IMR-90 (cell line): ENCODE measurements around the gene KRTAP3-1. TPM values are rescaled to one million over a fixed set of nuclear protein-coding genes. Genes with fewer than 3 reads are reported as not detected.

Source experiments
- ATAC-seq: fragments of 200-7000 bp; cut with Tn5 transposase; 2 replicates; pipeline ENCODE4 v1.9.1; 2020; ENCODE audit warnings: low read depth, mild to moderate bottlenecking, moderate library complexity
- BruUV-seq: library from RNA; stranded (reverse); fragments of 400-500 nt; replicated peaks from 2 replicates; lab custom pipeline; 2021; lab: Mats Ljungman, UMichigan
- CTCF ChIA-PET: fragments of 300-600 bp; formaldehyde crosslinking; extraction: SDS; loops from one replicate; lab custom pipeline; 2021; ENCODE audit warnings: antibody characterized with exemption; lab: Yijun Ruan, JAX
- POLR2A ChIA-PET: fragments of 300-600 bp; sonication (Branson Sonifier 250); formaldehyde crosslinking; loops from one replicate; lab custom pipeline; 2022; ENCODE audit warnings: antibody characterized with exemption; ENCODE audit not compliant: unreplicated experiment; lab: Charles Lee
- DNase-seq: peaks from one replicate; pipeline ENCODE4 v3.0.0; 2013
- H2AFZ ChIP-seq: replicated peaks from 2 replicates; pipeline ENCODE3; 2013; ENCODE audit warnings: low read length, mild to moderate bottlenecking; ENCODE audit not compliant: poor library complexity
- H2AK5ac ChIP-seq: 2 replicates; pipeline ENCODE4 v1.6.1; 2013; ENCODE audit warnings: low read depth, low read length, inconsistent platforms
- H2AK9ac ChIP-seq: replicated peaks from 2 replicates; pipeline ENCODE3; 2013; ENCODE audit warnings: mild to moderate bottlenecking, low read depth, low read length, moderate library complexity; ENCODE audit not compliant: poor library complexity
- H2BK120ac ChIP-seq: 2 replicates; pipeline ENCODE4 v1.6.1; 2013; ENCODE audit warnings: low read depth, low read length, inconsistent platforms
- H2BK15ac ChIP-seq: 3 replicates; pipeline ENCODE4 v1.6.1; 2013; ENCODE audit warnings: low read depth, low read length, inconsistent platforms
- H2BK20ac ChIP-seq: 2 replicates; pipeline ENCODE4 v1.6.1; 2013; ENCODE audit warnings: low read depth, mild to moderate bottlenecking, inconsistent platforms, low read length, moderate library complexity
- H2BK5ac ChIP-seq: 2 replicates; pipeline ENCODE4 v1.6.1; 2013; ENCODE audit warnings: mild to moderate bottlenecking, low read depth, low read length, inconsistent platforms; ENCODE audit not compliant: poor library complexity, severe bottlenecking
- H3K14ac ChIP-seq: replicated peaks from 2 replicates; pipeline ENCODE4 v1.6.1; 2013; ENCODE audit warnings: low read depth, low read length, inconsistent platforms
- H3K18ac ChIP-seq: 2 replicates; pipeline ENCODE4 v1.6.1; 2013; ENCODE audit warnings: low read depth, low read length, control low read depth
- H3K23ac ChIP-seq: 2 replicates; pipeline ENCODE4 v1.6.1; 2013; ENCODE audit warnings: low read depth, low read length, inconsistent platforms
- H3K27ac ChIP-seq: 2 replicates; pipeline ENCODE4 v1.5.1; 2013; ENCODE audit warnings: mild to moderate bottlenecking, control low read depth, low read length; ENCODE audit not compliant: insufficient read depth
- H3K27me3 ChIP-seq: 2 replicates; pipeline ENCODE4 v1.6.1; 2013; ENCODE audit warnings: low read length; ENCODE audit not compliant: control insufficient read depth, insufficient read depth
- H3K36me3 ChIP-seq: 2 replicates; pipeline ENCODE4 v1.6.1; 2013; ENCODE audit warnings: low read length, mixed read lengths; ENCODE audit not compliant: control insufficient read depth, insufficient read depth
- H3K4ac ChIP-seq: 2 replicates; pipeline ENCODE4 v1.6.1; 2013; ENCODE audit warnings: low read depth, low read length, inconsistent platforms
- H3K4me1 ChIP-seq: 2 replicates; pipeline ENCODE4 v1.6.1; 2013; ENCODE audit warnings: low read length, mixed read lengths; ENCODE audit not compliant: control insufficient read depth, insufficient read depth
- H3K4me2 ChIP-seq: 2 replicates; pipeline ENCODE4 v1.6.1; 2013; ENCODE audit warnings: low read depth, mild to moderate bottlenecking, control low read depth, low read length, moderate library complexity
- H3K4me3 ChIP-seq: 2 replicates; pipeline ENCODE4 v1.5.1; 2013; ENCODE audit warnings: low read depth, mild to moderate bottlenecking, control low read depth, low read length, moderate library complexity; ENCODE audit not compliant: insufficient read depth
- H3K56ac ChIP-seq: 2 replicates; pipeline ENCODE4 v1.6.1; 2013; ENCODE audit warnings: low read length, inconsistent platforms; ENCODE audit not compliant: insufficient read depth; ENCODE audit errors: extremely low read depth
- H3K79me1 ChIP-seq, 2 experiments: 2 replicates each; pipeline ENCODE4 v1.6.1; 2013; ENCODE audit warnings: low read length in 2 of 2, inconsistent platforms in 1 of 2, low read depth in 1 of 2
- H3K9ac ChIP-seq: 2 replicates; pipeline ENCODE4 v1.6.1; 2013; ENCODE audit warnings: low read depth, low read length, control low read depth
- H3K9me1 ChIP-seq: 2 replicates; pipeline ENCODE4 v1.6.1; 2013; ENCODE audit warnings: low read length, inconsistent platforms; ENCODE audit not compliant: insufficient read depth
- H3K9me3 ChIP-seq: 2 replicates; pipeline ENCODE4 v1.6.1; 2013; ENCODE audit warnings: low read length; ENCODE audit not compliant: control insufficient read depth, insufficient read depth
- H4K20me1 ChIP-seq: 2 replicates; pipeline ENCODE4 v1.6.1; 2013; ENCODE audit warnings: low read length, inconsistent platforms; ENCODE audit not compliant: insufficient read depth
- H4K5ac ChIP-seq: 2 replicates; pipeline ENCODE4 v1.6.1; 2013; ENCODE audit warnings: mild to moderate bottlenecking, low read depth, low read length, control low read depth
- H4K8ac ChIP-seq, 2 experiments: 2 replicates each; pipeline ENCODE4 v1.6.1; 2013; ENCODE audit warnings: low read depth in 2 of 2, low read length in 2 of 2, control low read depth in 1 of 2, inconsistent platforms in 1 of 2
- H4K91ac ChIP-seq: 2 replicates; pipeline ENCODE4 v1.6.1; 2013; ENCODE audit warnings: low read depth, low read length, inconsistent platforms; ENCODE audit not compliant: insufficient read depth
- BHLHE40 ChIP-seq: fragments of 150-350 bp; IDR thresholded peaks from 2 replicates; pipeline ENCODE4 v1.6.1; 2016; ENCODE audit warnings: mild to moderate bottlenecking, low read depth, low read length
- CTCF ChIP-seq: conservative IDR thresholded peaks from 2 replicates; pipeline ENCODE4 v1.5.1; 2012; ENCODE audit warnings: mild to moderate bottlenecking, low read depth, low read length, improper control_type of control experiment
- FOS ChIP-seq: fragments of 150-350 bp; IDR thresholded peaks from 2 replicates; pipeline ENCODE4 v1.6.1; 2016; ENCODE audit warnings: low read depth, low read length
- MXI1 ChIP-seq: IDR thresholded peaks from 2 replicates; pipeline ENCODE4 v1.6.1; 2012; ENCODE audit warnings: low read depth, mild to moderate bottlenecking, low read length, moderate library complexity, borderline replicate concordance
- NFE2L2 ChIP-seq: fragments of 150-350 bp; IDR thresholded peaks from 2 replicates; pipeline ENCODE4 v1.6.1; 2016; ENCODE audit warnings: low read depth, mild to moderate bottlenecking, low read length
- RCOR1 ChIP-seq: IDR thresholded peaks from 2 replicates; pipeline ENCODE4 v1.6.1; 2012; ENCODE audit warnings: mild to moderate bottlenecking, low read length, improper control_type of control experiment; ENCODE audit not compliant: insufficient replicate concordance
- SMC3 ChIP-seq: fragments of 150-350 bp; IDR thresholded peaks from 2 replicates; pipeline ENCODE4 v1.6.1; 2016; ENCODE audit warnings: low read depth, mild to moderate bottlenecking, antibody characterized with exemption, low read length, moderate library complexity
- WGBS, 2 experiments: methylation state at CpG; one replicate each; pipeline versions ENCODE4 v1.1.5 to v1.1.7; 2013; ENCODE audit warnings: missing lambda C conversion rate in 2 of 2; ENCODE audit not compliant: insufficient read length in 1 of 2; ENCODE audit errors: extremely low coverage in 2 of 2; 5-methylcytosine and 5-hydroxymethylcytosine counted together
- dilution Hi-C: fragments of 300-500 bp; cut with HindIII; formaldehyde crosslinking; loops from one replicate; pipeline ENCODE4 v1.14.3; 2018; ENCODE audit warnings: low sequenced_read_pairs; ENCODE audit not compliant: unreplicated experiment
- in situ Hi-C: fragments of 300-500 bp; cut with MboI; formaldehyde crosslinking; loops from 3 replicates; pipeline ENCODE4 v1.14.3; 2019; ENCODE audit warnings: low sequenced_read_pairs, inconsistent platforms, mixed read lengths
- intact Hi-C: fragments of 100-400 bp; cut with micrococcal nuclease; formaldehyde crosslinking; loops from 2 replicates; pipeline ENCODE4 v1.10.0; 2022
- microRNA-seq, 2 experiments: library from miRNA; stranded (forward) in 1 of 2; unstranded in 1 of 2; fragments of 10-50 nt in 1 of 2; fragments of <30 nt in 1 of 2; gene quantifications in 1 of 2; microRNA quantifications in 1 of 2; one replicate each; pipeline versions ENCODE3 to v1.1.0; 2013 to 2020; ENCODE audit not compliant: insufficient read depth in 1 of 2, insufficient read length in 1 of 2, unreplicated experiment in 1 of 2
- polyA plus RNA-seq, 3 experiments: library from polyadenylated mRNA; depleted of rRNA; stranded (reverse); fragments of >200 nt; gene quantifications; 2 replicates each; pipeline ENCODE4 v1.2.3, GENCODE V29; 2012; ENCODE audit warnings: low replicate concordance in 1 of 3
- small RNA-seq, 5 experiments: library from RNA; depleted of rRNA; stranded (forward); fragments of <200 nt; gene quantifications; one replicate each; pipeline ENCODE3, GENCODE V24; 2012
- total RNA-seq: library from RNA; depleted of rRNA; stranded (reverse); fragments of >200 nt; gene quantifications from 2 replicates; pipeline ENCODE4 v1.2.3, GENCODE V29; 2012; rRNA removed

Gene KRTAP3-1
- total and polyA plus RNA-seq, 2 of the 4 experiments (the other 2 are of a cell fraction) = not detected

DNA sequence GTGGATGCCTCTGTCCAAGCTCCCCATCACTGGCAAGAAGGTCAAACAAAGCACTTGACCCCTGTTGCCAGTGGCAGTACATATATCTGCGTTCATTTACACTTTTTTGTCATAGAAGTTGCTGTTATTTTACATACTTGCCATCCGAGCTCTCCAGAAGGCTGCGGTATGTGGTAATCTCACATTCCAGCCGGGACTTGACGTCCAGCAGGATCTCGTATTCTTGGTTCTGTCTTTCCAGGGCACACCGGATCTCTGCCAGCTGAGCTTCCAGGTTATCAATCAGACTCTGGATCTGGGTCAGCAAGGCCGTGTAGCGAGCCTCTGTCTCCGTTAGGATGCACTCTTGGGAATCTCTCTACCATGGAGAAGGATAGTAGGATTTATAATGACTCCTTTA is 48.8 kb downstream of the KRTAP3-1 start:
- ATAC-seq (no peak), DNase-seq (peak; percentile 51)
- Histone ChIP-seq H3K4me1 (peaks cover 8% of the 10 kb centered on the region), H3K36me3 (no peaks in the 10 kb centered on the region), H3K23ac (no peak overlapping the region), H2BK5ac (no peak overlapping the region), H3K9me3 (no peaks in the 10 kb centered on the region), H3K27ac (peak overlapping the region; percentile 8; the same call in 1 of the 2 replicates), H3K4me2 (peak overlapping the region; percentile 63), H3K4me3 (no peak overlapping the region), H3K27me3 (no peaks in the 10 kb centered on the region), H2BK15ac (peak overlapping the region; percentile 72; the same call in 2 of the 3 replicates), H3K56ac (no peak overlapping the region), H3K14ac (peak overlapping the region; percentile 39), H4K8ac (peak overlapping the region; percentile 50 to 73; a peak in 3 of 4 replicates), H3K9me1 (peaks cover 9% of the 10 kb centered on the region), H3K79me1 (no peaks in the 10 kb centered on the region), H3K9ac (no peak overlapping the region), H4K20me1 (no peaks in the 10 kb centered on the region), H3K4ac (peak overlapping the region; percentile 66), H2AK9ac (no peak overlapping the region), H4K5ac (peak overlapping the region; percentile 74; the same call in 1 of the 2 replicates), H2AK5ac (peak overlapping the region; percentile 33; the same call in 1 of the 2 replicates), H2BK20ac (peak overlapping the region; percentile 2; the same call in 1 of the 2 replicates), H3K18ac (peak overlapping the region; percentile 38; the same call in 1 of the 2 replicates), H2AFZ (peak overlapping the region; percentile 18), H4K91ac (peak overlapping the region; percentile 16; the same call in 1 of the 2 replicates), H2BK120ac (peak overlapping the region; percentile 56; the same call in 1 of the 2 replicates)
- ChIA-PET CTCF (no interaction called here), POLR2A (no interaction called here)
- dilution Hi-C loops = no loop called here
- TF ChIP-seq CTCF (no peak), RCOR1 (no peak), BHLHE40 (no peak), NFE2L2 (no peak), MXI1 (no peak), FOS (no peak), SMC3 (no peak)
- 52% methylated on average over 5 of the region's 10 CpGs; no CpG with 5 or more reads in 1 of the 2 experiments for WGBS, 2 experiments
- intact Hi-C loops = no loop called here
- in situ Hi-C loops = no loop called here
- no TSS peak for BruUV-seq

Small RNA genes within 50 kb of the gene (microRNA-seq; reads per million reads assigned to microRNA genes)
- not detected for gene KRTAP3-4P (ENCODE audit: insufficient read depth, insufficient read length)

Small RNA genes within 50 kb of the gene (small RNA-seq; reads per million reads assigned to genes)
- gene KRTAP3-4P = 0 reads per million in 5 experiments

Other genes with a start within 250 kb of the KRTAP3-1 start
Only the 30 nearest of the 37 such genes appear.
- not detected in 2 replicates for gene KRT28, start 209.2 kb downstream of the KRTAP3-1 start, total RNA-seq
- gene KRT28, start 209.2 kb downstream of the KRTAP3-1 start, polyA plus RNA-seq (2012; rRNA removed) = not detected in 2 replicates
- 0.18 and 1.1 TPM in 2 replicates for gene KRT10, start 186.5 kb downstream of the KRTAP3-1 start, total RNA-seq
- gene KRT10, start 186.5 kb downstream of the KRTAP3-1 start, polyA plus RNA-seq (2012; rRNA removed) = 18.3 and 18.5 TPM in 2 replicates
- not detected in 2 replicates for gene KRT12, start 141.9 kb downstream of the KRTAP3-1 start, total RNA-seq
- not detected in 2 replicates for gene KRT12, start 141.9 kb downstream of the KRTAP3-1 start, polyA plus RNA-seq (2012; rRNA removed)
- not detected in 2 replicates for gene KRT20, start 123.9 kb downstream of the KRTAP3-1 start, total RNA-seq
- not detected in 2 replicates for gene KRT20, start 123.9 kb downstream of the KRTAP3-1 start, polyA plus RNA-seq (2012; rRNA removed)
- 0.28 and 0.36 TPM in 2 replicates for gene KRT23, start 71.5 kb downstream of the KRTAP3-1 start, total RNA-seq
- 0.32 and 0.39 TPM in 2 replicates for gene KRT23, start 71.5 kb downstream of the KRTAP3-1 start, polyA plus RNA-seq (2012; rRNA removed)
- gene KRT39, start 42.2 kb downstream of the KRTAP3-1 start, total RNA-seq = not detected in 2 replicates
- gene KRT39, start 42.2 kb downstream of the KRTAP3-1 start, polyA plus RNA-seq (2012; rRNA removed) = 0.15 TPM in 1 of 2 replicates, not detected in the other
- gene KRT40, start 24.8 kb downstream of the KRTAP3-1 start, total RNA-seq = not detected in 2 replicates
- not detected in 2 replicates for gene KRT40, start 24.8 kb downstream of the KRTAP3-1 start, polyA plus RNA-seq (2012; rRNA removed)
- not detected in 2 replicates for gene KRTAP3-3, start 15.0 kb downstream of the KRTAP3-1 start, total RNA-seq
- gene KRTAP3-3, start 15.0 kb downstream of the KRTAP3-1 start, polyA plus RNA-seq (2012; rRNA removed) = not detected in 2 replicates
- gene KRTAP3-2, start 9.2 kb downstream of the KRTAP3-1 start, total RNA-seq = not detected in 2 replicates
- not detected in 2 replicates for gene KRTAP3-2, start 9.2 kb downstream of the KRTAP3-1 start, polyA plus RNA-seq (2012; rRNA removed)
- 33.1 and 34.8 TPM in 2 replicates for gene KRTAP1-5, start 18.1 kb upstream of the KRTAP3-1 start, total RNA-seq
- 27.0 and 35.9 TPM in 2 replicates for gene KRTAP1-5, start 18.1 kb upstream of the KRTAP3-1 start, polyA plus RNA-seq (2012; rRNA removed)
- gene KRTAP1-4, start 21.1 kb upstream of the KRTAP3-1 start, total RNA-seq = not detected in 2 replicates
- gene KRTAP1-4, start 21.1 kb upstream of the KRTAP3-1 start, polyA plus RNA-seq (2012; rRNA removed) = not detected in 2 replicates
- gene KRTAP1-3, start 25.7 kb upstream of the KRTAP3-1 start, total RNA-seq = not detected in 2 replicates
- not detected in 2 replicates for gene KRTAP1-3, start 25.7 kb upstream of the KRTAP3-1 start, polyA plus RNA-seq (2012; rRNA removed)
- 0.83 and 0.90 TPM in 2 replicates for gene KRTAP1-1, start 32.3 kb upstream of the KRTAP3-1 start, total RNA-seq
- 1.2 and 1.5 TPM in 2 replicates for gene KRTAP1-1, start 32.3 kb upstream of the KRTAP3-1 start, polyA plus RNA-seq (2012; rRNA removed)
- gene KRTAP2-1, start 38.2 kb upstream of the KRTAP3-1 start, total RNA-seq = not detected in 2 replicates
- gene KRTAP2-1, start 38.2 kb upstream of the KRTAP3-1 start, polyA plus RNA-seq (2012; rRNA removed) = not detected in 2 replicates
- gene KRTAP2-2, start 46.1 kb upstream of the KRTAP3-1 start, total RNA-seq = not detected in 2 replicates
- gene KRTAP2-2, start 46.1 kb upstream of the KRTAP3-1 start, polyA plus RNA-seq (2012; rRNA removed) = 0.17 TPM in 1 of 2 replicates, not detected in the other
- 1.4 TPM in 2 replicates for gene KRTAP2-3, start 51.0 kb upstream of the KRTAP3-1 start, total RNA-seq
- gene KRTAP2-3, start 51.0 kb upstream of the KRTAP3-1 start, polyA plus RNA-seq (2012; rRNA removed) = 35.2 and 35.6 TPM in 2 replicates
- gene KRTAP2-4, start 56.8 kb upstream of the KRTAP3-1 start, total RNA-seq = not detected in 2 replicates
- gene KRTAP2-4, start 56.8 kb upstream of the KRTAP3-1 start, polyA plus RNA-seq (2012; rRNA removed) = not detected in 2 replicates
- not detected in 2 replicates for gene KRTAP4-7, start 75.0 kb upstream of the KRTAP3-1 start, total RNA-seq
- gene KRTAP4-7, start 75.0 kb upstream of the KRTAP3-1 start, polyA plus RNA-seq (2012; rRNA removed) = 0.11 TPM in 1 of 2 replicates, not detected in the other
- gene KRTAP4-8, start 89.0 kb upstream of the KRTAP3-1 start, total RNA-seq = not detected in 2 replicates
- gene KRTAP4-8, start 89.0 kb upstream of the KRTAP3-1 start, polyA plus RNA-seq (2012; rRNA removed) = not detected in 2 replicates
- not detected in 2 replicates for gene KRTAP4-16, start 93.1 kb upstream of the KRTAP3-1 start, total RNA-seq
- gene KRTAP4-16, start 93.1 kb upstream of the KRTAP3-1 start, polyA plus RNA-seq (2012; rRNA removed) = not detected in 2 replicates
- gene KRTAP4-9, start 96.3 kb upstream of the KRTAP3-1 start, total RNA-seq = not detected in 2 replicates
- 0.24 TPM in 2 replicates for gene KRTAP4-9, start 96.3 kb upstream of the KRTAP3-1 start, polyA plus RNA-seq (2012; rRNA removed)
- not detected in 2 replicates for gene KRTAP4-11, start 109.2 kb upstream of the KRTAP3-1 start, total RNA-seq
- gene KRTAP4-11, start 109.2 kb upstream of the KRTAP3-1 start, polyA plus RNA-seq (2012; rRNA removed) = not detected in 2 replicates
- 0.18 TPM in 1 of 2 replicates, not detected in the other for gene KRTAP4-12, start 115.1 kb upstream of the KRTAP3-1 start, total RNA-seq
- 1.0 and 1.1 TPM in 2 replicates for gene KRTAP4-12, start 115.1 kb upstream of the KRTAP3-1 start, polyA plus RNA-seq (2012; rRNA removed)
- gene KRTAP4-6, start 131.4 kb upstream of the KRTAP3-1 start, total RNA-seq = not detected in 2 replicates
- gene KRTAP4-6, start 131.4 kb upstream of the KRTAP3-1 start, polyA plus RNA-seq (2012; rRNA removed) = not detected in 2 replicates
- gene KRTAP4-5, start 140.7 kb upstream of the KRTAP3-1 start, total RNA-seq = not detected in 2 replicates
- gene KRTAP4-5, start 140.7 kb upstream of the KRTAP3-1 start, polyA plus RNA-seq (2012; rRNA removed) = not detected in 2 replicates
- not detected in 2 replicates for gene KRTAP4-4, start 151.6 kb upstream of the KRTAP3-1 start, total RNA-seq
- gene KRTAP4-4, start 151.6 kb upstream of the KRTAP3-1 start, polyA plus RNA-seq (2012; rRNA removed) = not detected in 2 replicates
- gene KRTAP4-3, start 159.1 kb upstream of the KRTAP3-1 start, total RNA-seq = not detected in 2 replicates
- gene KRTAP4-3, start 159.1 kb upstream of the KRTAP3-1 start, polyA plus RNA-seq (2012; rRNA removed) = not detected in 2 replicates
- gene KRTAP4-2, start 169.1 kb upstream of the KRTAP3-1 start, total RNA-seq = not detected in 2 replicates
- gene KRTAP4-2, start 169.1 kb upstream of the KRTAP3-1 start, polyA plus RNA-seq (2012; rRNA removed) = not detected in 2 replicates
- not detected in 2 replicates for gene KRTAP4-1, start 175.8 kb upstream of the KRTAP3-1 start, total RNA-seq
- gene KRTAP4-1, start 175.8 kb upstream of the KRTAP3-1 start, polyA plus RNA-seq (2012; rRNA removed) = not detected in 2 replicates
- not detected in 2 replicates for gene KRTAP9-1, start 180.8 kb upstream of the KRTAP3-1 start, total RNA-seq
- gene KRTAP9-1, start 180.8 kb upstream of the KRTAP3-1 start, polyA plus RNA-seq (2012; rRNA removed) = not detected in 2 replicates